DOHH2 (cell line): ENCODE results near the gene EVA1C.
"Not testable (repeated sequence)": the region's sequence is repeated elsewhere in the genome, so short reads cannot be mapped to it uniquely, and the experiment has no call there.

Experiments used
- H3F3A ChIP-seq: fragments of 200-600 bp; sonication (generic), shearing (Covaris generic); 2 replicates; pipeline ENCODE4 v1.6.0; 2016; ENCODE audit warnings: antibody characterized with exemption, mild to moderate bottlenecking; ENCODE audit not compliant: control insufficient read depth, insufficient read depth
- H3K27ac ChIP-seq: fragments of 200-600 bp; sonication (generic); 2 replicates; pipeline ENCODE4 v1.5.1; 2014; ENCODE audit warnings: low read depth, mild to moderate bottlenecking, low read length, moderate library complexity
- H3K27me3 ChIP-seq: fragments of 200-600 bp; sonication (generic); 2 replicates; pipeline ENCODE4 v1.6.1; 2014; ENCODE audit warnings: mild to moderate bottlenecking, low read length, mixed read lengths; ENCODE audit not compliant: control insufficient read depth
- H3K36me3 ChIP-seq: fragments of 200-600 bp; sonication (generic); 2 replicates; pipeline ENCODE4 v1.6.1; 2014; ENCODE audit warnings: mild to moderate bottlenecking, low read length, moderate library complexity, mixed read lengths; ENCODE audit not compliant: control insufficient read depth
- H3K4me1 ChIP-seq: fragments of 200-600 bp; sonication (generic); 2 replicates; pipeline ENCODE4 v1.6.1; 2014; ENCODE audit warnings: mild to moderate bottlenecking, low read length, mixed read lengths; ENCODE audit not compliant: control insufficient read depth
- H3K4me2 ChIP-seq: fragments of 200-600 bp; sonication (generic); 2 replicates; pipeline ENCODE4 v1.6.0; 2014; ENCODE audit warnings: mild to moderate bottlenecking, low read length, moderate library complexity
- H3K4me3 ChIP-seq: fragments of 200-600 bp; sonication (generic); 2 replicates; pipeline ENCODE4 v1.5.1; 2014; ENCODE audit warnings: mild to moderate bottlenecking, low read length, mixed read lengths
- H3K79me2 ChIP-seq: fragments of 200-600 bp; sonication (generic); 2 replicates; pipeline ENCODE4 v1.6.1; 2014; ENCODE audit warnings: mild to moderate bottlenecking, low read length, mixed read lengths; ENCODE audit not compliant: control insufficient read depth
- H3K9me2 ChIP-seq: fragments of 200-600 bp; sonication (generic); replicated peaks from 2 replicates; pipeline ENCODE4 v1.6.1; 2014; ENCODE audit warnings: mild to moderate bottlenecking, low read length, mixed read lengths; ENCODE audit not compliant: control insufficient read depth
- H3K9me3 ChIP-seq: fragments of 200-600 bp; sonication (generic); 2 replicates; pipeline ENCODE4 v1.6.1; 2014; ENCODE audit warnings: antibody characterized with exemption, low read length, mixed read lengths; ENCODE audit not compliant: control insufficient read depth, insufficient read depth
- H4K20me1 ChIP-seq: fragments of 200-600 bp; sonication (generic); 2 replicates; pipeline ENCODE4 v1.6.0; 2014; ENCODE audit warnings: low read depth, mild to moderate bottlenecking, antibody characterized with exemption, low read length, moderate library complexity; ENCODE audit not compliant: control insufficient read depth, insufficient read depth
- CTCF ChIP-seq: fragments of 200-600 bp; sonication (generic); IDR thresholded peaks from one replicate; pipeline ENCODE4 v1.5.1; 2014; ENCODE audit warnings: antibody characterized with exemption, mild to moderate bottlenecking, low read depth, low read length; ENCODE audit not compliant: poor library complexity, severe bottlenecking
- EZH2phosphoT487 ChIP-seq: fragments of 200-600 bp; sonication (generic); IDR thresholded peaks from 2 replicates; pipeline ENCODE4 v1.6.1; 2017; ENCODE audit warnings: borderline replicate concordance, mild to moderate bottlenecking, antibody characterized with exemption, low read length, moderate library complexity, mixed read lengths

Gene EVA1C

DNA sequence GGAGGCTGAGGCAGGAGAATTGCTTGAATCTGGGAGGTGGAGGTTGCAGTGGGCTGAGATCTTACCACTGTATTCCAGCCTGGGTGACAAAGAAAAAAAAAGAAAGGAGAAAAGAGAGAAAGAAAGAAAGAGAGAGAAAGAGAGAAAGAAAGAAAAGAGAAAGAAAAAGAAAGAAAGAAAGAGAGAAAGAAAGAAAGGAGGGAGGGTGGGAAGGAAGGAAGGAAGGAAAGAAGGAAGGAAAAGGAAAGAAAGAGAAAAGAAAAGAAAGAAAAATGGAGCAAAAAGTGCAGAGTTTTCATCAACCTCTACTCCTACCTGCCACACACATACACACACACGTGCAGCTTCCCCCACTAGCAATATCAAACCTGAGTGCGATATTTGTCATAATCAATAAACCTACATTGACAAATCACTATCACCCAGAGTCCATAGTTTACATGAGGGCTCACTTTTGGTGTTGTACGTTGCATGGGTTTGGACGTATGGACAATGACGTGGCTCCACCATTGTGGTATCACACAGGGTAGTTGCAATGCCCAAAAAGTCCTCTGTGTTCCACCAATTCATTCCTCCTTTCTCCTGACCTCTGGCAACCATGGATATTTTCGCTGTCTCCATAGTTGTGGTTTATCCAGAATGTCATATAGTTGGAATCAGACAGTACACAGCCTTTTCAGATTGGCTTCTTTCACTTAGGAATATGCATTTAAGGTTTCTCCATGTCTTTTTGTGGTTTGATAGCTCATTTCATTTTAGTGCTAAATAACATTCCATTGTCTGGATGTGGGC, 36.5 kb downstream of the EVA1C start:
- Histone ChIP-seq H3F3A (no peaks in the 10 kb centered on the region), H3K27me3 (no peaks in the 10 kb centered on the region), H3K4me1 (no peaks in the 10 kb centered on the region), H3K36me3 (no peaks in the 10 kb centered on the region), H4K20me1 (no peaks in the 10 kb centered on the region), H3K9me2 (no peaks in the 10 kb centered on the region), H3K9me3 (no peaks in the 10 kb centered on the region), H3K79me2 (no peaks in the 10 kb centered on the region), H3K4me2 (no peak overlapping the region), H3K4me3 (no peak overlapping the region), H3K27ac (no peak overlapping the region)
- TF ChIP-seq CTCF, result no peak
- TF ChIP-seq EZH2phosphoT487, result no peak

- not testable (repeated sequence) for H3K4me3 ChIP-seq, H3K27ac ChIP-seq, H4K20me1 ChIP-seq, H3K79me2 ChIP-seq, H3K4me1 ChIP-seq, H3K36me3 ChIP-seq, H3K9me3 ChIP-seq, H3K4me2 ChIP-seq, H3F3A ChIP-seq, H3K9me2 ChIP-seq, H3K27me3 ChIP-seq
Measured at GRCh38 chr21:32450881-32451701, 38.6 kb downstream of the EVA1C start.

- not testable (repeated sequence) for H3K4me3 ChIP-seq, H3K4me2 ChIP-seq, H3K9me3 ChIP-seq, H3K9me2 ChIP-seq, H3K79me2 ChIP-seq, H3K36me3 ChIP-seq, H4K20me1 ChIP-seq, H3F3A ChIP-seq, H3K27me3 ChIP-seq, H3K4me1 ChIP-seq, H3K27ac ChIP-seq
Measured at GRCh38 chr21:32452191-32452590, 39.7 kb downstream of the EVA1C start.

GRCh38 chr21:32452641-32453040, 40.1 kb downstream of the EVA1C start:
- Histone ChIP-seq H3K9me3 (no peaks in the 10 kb centered on the region), H4K20me1 (no peaks in the 10 kb centered on the region), H3K27ac (no peak overlapping the region), H3K9me2 (no peaks in the 10 kb centered on the region), H3K27me3 (no peaks in the 10 kb centered on the region; the same call in 1 of the 2 replicates), H3K4me2 (no peak overlapping the region), H3F3A (no peaks in the 10 kb centered on the region), H3K4me3 (no peak overlapping the region), H3K36me3 (no peaks in the 10 kb centered on the region), H3K4me1 (no peaks in the 10 kb centered on the region), H3K79me2 (no peaks in the 10 kb centered on the region)
- TF ChIP-seq CTCF (no peak), EZH2phosphoT487 (no peak)
